ENCODE measurements around the gene PTTG1IP. TPM values are rescaled to one million over a fixed set of nuclear protein-coding genes. Genes with fewer than 3 reads are reported as not detected.

PTTG1IP gene
- polyA plus RNA-seq, 1 donor (not counting 4 experiments of a cell fraction or from before 2014, with no cell fraction given) = 132 TPM

GRCh38 chr21:44854391-44854663 is 19.2 kb downstream of the PTTG1IP start:
- no peak overlapping the region for H3K4me3 ChIP-seq (ENCODE audit: control insufficient read depth in 2 of 3, extremely low read depth in 1 of 3, insufficient read depth in 2 of 3, low read depth in 1 of 3, low read length in 3 of 3)
- H2AFZ ChIP-seq (ENCODE audit: control insufficient read depth, low read length) = no peak overlapping the region
- TF ChIP-seq EZH2 (IDR thresholded peaks at IDR 0.05; ENCODE audit: low read length) = no peak
- TF ChIP-seq, protein P1, sequence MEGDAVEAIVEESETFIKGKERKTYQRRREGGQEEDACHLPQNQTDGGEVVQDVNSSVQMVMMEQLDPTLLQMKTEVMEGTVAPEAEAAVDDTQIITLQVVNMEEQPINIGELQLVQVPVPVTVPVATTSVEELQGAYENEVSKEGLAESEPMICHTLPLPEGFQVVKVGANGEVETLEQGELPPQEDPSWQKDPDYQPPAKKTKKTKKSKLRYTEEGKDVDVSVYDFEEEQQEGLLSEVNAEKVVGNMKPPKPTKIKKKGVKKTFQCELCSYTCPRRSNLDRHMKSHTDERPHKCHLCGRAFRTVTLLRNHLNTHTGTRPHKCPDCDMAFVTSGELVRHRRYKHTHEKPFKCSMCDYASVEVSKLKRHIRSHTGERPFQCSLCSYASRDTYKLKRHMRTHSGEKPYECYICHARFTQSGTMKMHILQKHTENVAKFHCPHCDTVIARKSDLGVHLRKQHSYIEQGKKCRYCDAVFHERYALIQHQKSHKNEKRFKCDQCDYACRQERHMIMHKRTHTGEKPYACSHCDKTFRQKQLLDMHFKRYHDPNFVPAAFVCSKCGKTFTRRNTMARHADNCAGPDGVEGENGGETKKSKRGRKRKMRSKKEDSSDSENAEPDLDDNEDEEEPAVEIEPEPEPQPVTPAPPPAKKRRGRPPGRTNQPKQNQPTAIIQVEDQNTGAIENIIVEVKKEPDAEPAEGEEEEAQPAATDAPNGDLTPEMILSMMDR (optimal IDR thresholded peaks at IDR 0.05 in 1 of 3, IDR thresholded peaks at IDR 0.05 in 1 of 3, conservative IDR thresholded peaks at IDR 0.05 in 1 of 3; ENCODE audit: extremely low read depth in 1 of 3, insufficient read depth in 2 of 3, low read length in 3 of 3) = no peak
- FAIRE-seq = no peak
- no peak overlapping the region for H3K27ac ChIP-seq (ENCODE audit: control insufficient read depth, insufficient read depth, low read length)
- peaks cover 36 to 49% of the 10 kb centered on the region in 2 experiments for H3K36me3 ChIP-seq (ENCODE audit: control insufficient read depth in 2 of 2, extremely low read depth in 1 of 2, insufficient read depth in 2 of 2, low read length in 2 of 2)
- H3K79me2 ChIP-seq (ENCODE audit: control insufficient read depth, insufficient read depth, low read length) = peaks cover 30% of the 10 kb centered on the region
- peaks cover 3% of the 10 kb centered on the region for H4K20me1 ChIP-seq (ENCODE audit: control insufficient read depth, extremely low read depth, insufficient read depth, low read length)
- no peak for DNase-seq (ENCODE audit: low read depth, low spot score)
- H3K4me1 ChIP-seq (ENCODE audit: control insufficient read depth, extremely low read depth, insufficient read depth, low read length) = peaks cover 12% of the 10 kb centered on the region
- H3K27me3 ChIP-seq (ENCODE audit: control insufficient read depth, extremely low read depth, insufficient read depth, low read length) = no peaks in the 10 kb centered on the region
- H3K9me3 ChIP-seq (ENCODE audit: control insufficient read depth, low read depth, low read length) = no peaks in the 10 kb centered on the region
- no peak overlapping the region for H3K4me2 ChIP-seq (ENCODE audit: control insufficient read depth, extremely low read depth, insufficient read depth, low read depth, low read length)
- H3K9ac ChIP-seq (ENCODE audit: control insufficient read depth, extremely low read depth, insufficient read depth, low read length) = no peak overlapping the region
- H3K9me1 ChIP-seq (ENCODE audit: control insufficient read depth, extremely low read depth, insufficient read depth, low read length) = peaks cover 3% of the 10 kb centered on the region
- dilution Hi-C loops (cut with MboI; ENCODE audit: extremely low pct_ligation_motif_present, low sequenced_read_pairs) = no loop called here

- Histone ChIP-seq H3K4me3 (ENCODE audit: control insufficient read depth in 2 of 3, extremely low read depth in 1 of 3, insufficient read depth in 2 of 3, low read depth in 1 of 3, low read length in 3 of 3) (no peak overlapping the region), H3K27ac (ENCODE audit: control insufficient read depth, insufficient read depth, low read length) (no peak overlapping the region), H3K79me2 (ENCODE audit: control insufficient read depth, insufficient read depth, low read length) (peaks cover 27% of the 10 kb centered on the region), H3K4me2 (ENCODE audit: control insufficient read depth, extremely low read depth, insufficient read depth, low read depth, low read length) (no peak overlapping the region), H3K9me1 (ENCODE audit: control insufficient read depth, extremely low read depth, insufficient read depth, low read length) (peaks cover under 1% of the 10 kb centered on the region), H3K27me3 (ENCODE audit: control insufficient read depth, extremely low read depth, insufficient read depth, low read length) (no peaks in the 10 kb centered on the region), H3K4me1 (ENCODE audit: control insufficient read depth, extremely low read depth, insufficient read depth, low read length) (peaks cover 7% of the 10 kb centered on the region), H2AFZ (ENCODE audit: control insufficient read depth, low read length) (no peak overlapping the region), H3K9ac (ENCODE audit: control insufficient read depth, extremely low read depth, insufficient read depth, low read length) (no peak overlapping the region), H3K9me3 (ENCODE audit: control insufficient read depth, low read depth, low read length) (no peaks in the 10 kb centered on the region), H4K20me1 (ENCODE audit: control insufficient read depth, extremely low read depth, insufficient read depth, low read length) (peaks cover 3% of the 10 kb centered on the region), H3K36me3 (ENCODE audit: control insufficient read depth in 2 of 2, extremely low read depth in 1 of 2, insufficient read depth in 2 of 2, low read length in 2 of 2) (peaks cover 37 to 49% of the 10 kb centered on the region in 2 experiments)
- dilution Hi-C loops (cut with MboI; ENCODE audit: extremely low pct_ligation_motif_present, low sequenced_read_pairs) = no loop called here
- DNase-seq (ENCODE audit: low read depth, low spot score) (no peak), FAIRE-seq (no peak)
- TF ChIP-seq, protein P1 (optimal IDR thresholded peaks at IDR 0.05 in 1 of 3, IDR thresholded peaks at IDR 0.05 in 1 of 3, conservative IDR thresholded peaks at IDR 0.05 in 1 of 3; ENCODE audit: extremely low read depth in 1 of 3, insufficient read depth in 2 of 3, low read length in 3 of 3) = no peak
- TF ChIP-seq EZH2 (IDR thresholded peaks at IDR 0.05; ENCODE audit: low read length) = no peak
Observed at GRCh38 chr21:44853601-44854390, 19.7 kb downstream of the PTTG1IP start.
